Activated CD4-positive, alpha-beta T cell treated with anti-CD3 and anti-CD28 coated beads, Interleukin-2, amount 10 ng/mL, durations not matched to agents 7 days and 5 days (primary cell): ENCODE results near the gene H2BK1. TPM values are rescaled to one million over a fixed set of nuclear protein-coding genes. Genes with fewer than 3 reads are reported as not detected.

Source experiments
- CTCF ChIA-PET: fragments of 350-600 bp; sonication (Branson Sonifier 250); formaldehyde crosslinking; loops from one replicate; lab custom pipeline; 2021; ENCODE audit warnings: antibody characterized with exemption; lab: Charles Lee
- POLR2A ChIA-PET: fragments of 350-600 bp; sonication (Branson Sonifier 250); formaldehyde crosslinking; loops from one replicate; lab custom pipeline; 2021; ENCODE audit warnings: antibody characterized with exemption; lab: Charles Lee
- DNase-seq: peaks from one replicate; pipeline ENCODE4 v3.0.0-alpha.2; 2020
- H3K27ac Mint-ChIP-seq: one replicate; pipeline ENCODE4 v1.8.0; 2021; ENCODE audit warnings: mild to moderate bottlenecking, moderate library complexity, mixed read lengths
- H3K27me3 Mint-ChIP-seq: one replicate; pipeline ENCODE4 v1.8.0; 2021; ENCODE audit warnings: mixed read lengths
- H3K36me3 Mint-ChIP-seq: one replicate; pipeline ENCODE4 v1.8.0; 2021; ENCODE audit warnings: low read depth, mixed read lengths
- H3K4me1 Mint-ChIP-seq: one replicate; pipeline ENCODE4 v1.8.0; 2021; ENCODE audit warnings: mixed read lengths
- H3K4me3 Mint-ChIP-seq: one replicate; pipeline ENCODE4 v1.8.0; 2021; ENCODE audit warnings: mild to moderate bottlenecking, moderate library complexity, mixed read lengths
- H3K9me3 Mint-ChIP-seq: one replicate; pipeline ENCODE4 v1.8.0; 2021; ENCODE audit warnings: mixed read lengths
- total RNA-seq, 2 experiments: library from RNA; stranded (reverse); gene quantifications; one replicate each; pipeline ENCODE4 v1.2.3, GENCODE V29; 2021

H2BK1 gene
- total RNA-seq, 2 experiments from 2014 or later: not detected

DNA sequence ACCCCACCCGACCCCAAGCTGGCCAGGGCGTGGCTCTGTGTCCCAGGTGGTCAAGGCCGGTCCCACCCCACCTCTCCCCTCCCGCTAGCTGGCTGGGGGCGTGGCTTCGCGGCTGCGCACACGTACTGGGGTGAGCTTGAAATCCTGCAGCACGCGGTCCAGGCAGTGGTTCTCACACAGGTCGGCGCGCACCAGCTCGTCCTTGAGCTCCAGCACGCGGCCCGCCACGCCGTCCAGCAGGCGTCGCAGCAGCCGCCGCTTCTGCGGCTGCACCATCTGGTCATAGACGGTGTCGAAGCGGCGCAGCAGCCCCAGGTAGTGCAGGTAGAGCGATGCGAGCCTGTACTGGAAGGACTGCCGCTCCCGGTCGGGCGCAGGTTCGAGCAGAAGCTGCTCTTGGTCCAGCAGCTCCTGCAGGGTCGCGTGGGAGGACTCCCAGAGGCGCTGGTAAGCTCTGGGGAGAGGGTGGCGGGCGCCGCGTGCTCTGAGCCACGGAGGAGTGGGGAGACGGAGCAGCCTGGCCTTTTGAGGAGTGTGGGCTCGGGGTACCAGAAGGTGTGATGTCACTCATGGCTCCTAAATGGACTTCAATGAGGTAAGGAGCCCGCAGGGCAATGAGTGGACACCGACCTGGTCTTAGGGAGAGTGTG, 5.8 kb downstream of the H2BK1 start:
- Mint-ChIP-seq H3K27me3 (peaks cover 23% of the 10 kb centered on the region), H3K4me1 (peaks cover 25% of the 10 kb centered on the region), H3K36me3 (no peaks in the 10 kb centered on the region), H3K9me3 (no peaks in the 10 kb centered on the region), H3K4me3 (no peak overlapping the region), H3K27ac (no peak overlapping the region)
- ChIA-PET CTCF (interaction anchor here (0.7 to 1.3 kb wide), 3 partner anchors 9 to 36 kb away, joined by 3 read pairs; no protein-coding TSS in a partner anchor), POLR2A (no interaction called here)
- no peak for DNase-seq

DNA sequence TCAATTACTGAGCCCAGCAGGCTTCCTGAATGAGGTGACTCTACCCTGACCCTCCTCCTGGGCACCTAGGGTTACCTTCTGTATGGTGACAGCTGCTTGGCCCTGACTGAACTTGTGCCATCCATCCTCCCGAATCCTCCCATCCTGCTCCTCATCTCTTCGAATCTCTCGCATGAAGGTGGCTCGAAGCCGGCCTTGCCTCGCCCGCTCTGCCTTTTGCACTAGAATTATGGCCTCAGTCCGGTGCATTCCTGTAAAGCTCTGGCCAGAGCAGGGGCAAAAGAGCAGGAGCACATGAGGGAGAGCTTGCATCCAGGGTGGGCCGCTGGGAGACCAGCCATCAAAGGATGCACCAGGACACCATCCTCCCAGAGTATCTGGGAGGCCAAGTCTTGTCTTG, 7.5 kb downstream of the H2BK1 start:
- DNase-seq: no peak
- ChIA-PET CTCF (no interaction called here), POLR2A (no interaction called here)
- H3K36me3 Mint-ChIP-seq: no peaks in the 10 kb centered on the region
- H3K27me3 Mint-ChIP-seq: peaks cover 23% of the 10 kb centered on the region
- peaks cover 18% of the 10 kb centered on the region for H3K4me1 Mint-ChIP-seq
- no peak overlapping the region for H3K4me3 Mint-ChIP-seq
- no peak overlapping the region for H3K27ac Mint-ChIP-seq
- H3K9me3 Mint-ChIP-seq: no peaks in the 10 kb centered on the region

DNA sequence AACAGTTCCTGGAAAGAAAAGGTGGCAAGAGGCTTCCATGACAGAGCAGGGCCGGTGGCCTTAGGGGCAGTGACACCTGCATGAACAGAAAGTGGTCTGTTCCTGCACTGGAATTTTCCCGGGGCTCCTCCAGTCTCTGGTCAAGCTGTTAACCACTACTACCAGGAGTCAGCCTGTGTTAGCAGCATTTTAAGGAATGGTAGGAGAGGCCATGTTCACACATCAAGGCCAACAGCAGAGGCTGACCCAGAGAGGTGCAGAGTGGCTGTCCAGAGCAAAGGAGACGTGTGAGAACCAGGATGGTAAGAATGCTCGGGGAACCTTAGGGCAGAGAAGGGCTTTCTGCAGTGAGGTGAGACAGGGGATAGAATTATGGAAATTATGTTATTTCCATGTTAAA, 8.5 kb downstream of the H2BK1 start:
- CTCF ChIA-PET: no interaction called here
- H3K27me3 Mint-ChIP-seq: peaks cover 23% of the 10 kb centered on the region
- no peaks in the 10 kb centered on the region for H3K36me3 Mint-ChIP-seq
- peaks cover 8% of the 10 kb centered on the region for H3K4me1 Mint-ChIP-seq
- POLR2A ChIA-PET: no interaction called here
- no peak for DNase-seq
- H3K9me3 Mint-ChIP-seq: no peaks in the 10 kb centered on the region
- no peak overlapping the region for H3K27ac Mint-ChIP-seq
- H3K4me3 Mint-ChIP-seq: no peak overlapping the region

DNA sequence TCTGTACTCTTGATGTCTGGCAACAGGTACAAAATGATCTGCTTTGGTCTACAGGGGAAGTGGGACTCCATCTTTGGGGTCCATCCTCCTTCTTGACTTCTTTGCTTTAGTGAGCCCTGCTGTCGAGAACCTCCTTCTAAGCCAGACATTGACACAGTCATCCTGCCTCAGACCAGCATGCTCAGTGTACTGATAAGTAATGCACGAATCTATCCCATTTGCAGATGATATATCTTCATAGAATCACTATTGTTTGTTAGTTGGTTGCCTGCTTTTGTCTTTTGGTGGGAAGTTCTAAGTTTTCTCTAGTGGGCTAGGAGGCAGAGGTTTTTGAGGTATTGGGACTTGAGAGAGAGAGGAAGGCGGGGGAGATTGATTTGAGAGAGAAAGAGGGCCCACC, 8.9 kb downstream of the H2BK1 start:
- POLR2A ChIA-PET: no interaction called here
- Mint-ChIP-seq H3K9me3 (no peaks in the 10 kb centered on the region), H3K4me1 (peaks cover 4% of the 10 kb centered on the region), H3K27ac (no peak overlapping the region), H3K4me3 (no peak overlapping the region), H3K27me3 (peaks cover 21% of the 10 kb centered on the region), H3K36me3 (no peaks in the 10 kb centered on the region)
- no peak for DNase-seq
- CTCF ChIA-PET: no interaction called here

DNA sequence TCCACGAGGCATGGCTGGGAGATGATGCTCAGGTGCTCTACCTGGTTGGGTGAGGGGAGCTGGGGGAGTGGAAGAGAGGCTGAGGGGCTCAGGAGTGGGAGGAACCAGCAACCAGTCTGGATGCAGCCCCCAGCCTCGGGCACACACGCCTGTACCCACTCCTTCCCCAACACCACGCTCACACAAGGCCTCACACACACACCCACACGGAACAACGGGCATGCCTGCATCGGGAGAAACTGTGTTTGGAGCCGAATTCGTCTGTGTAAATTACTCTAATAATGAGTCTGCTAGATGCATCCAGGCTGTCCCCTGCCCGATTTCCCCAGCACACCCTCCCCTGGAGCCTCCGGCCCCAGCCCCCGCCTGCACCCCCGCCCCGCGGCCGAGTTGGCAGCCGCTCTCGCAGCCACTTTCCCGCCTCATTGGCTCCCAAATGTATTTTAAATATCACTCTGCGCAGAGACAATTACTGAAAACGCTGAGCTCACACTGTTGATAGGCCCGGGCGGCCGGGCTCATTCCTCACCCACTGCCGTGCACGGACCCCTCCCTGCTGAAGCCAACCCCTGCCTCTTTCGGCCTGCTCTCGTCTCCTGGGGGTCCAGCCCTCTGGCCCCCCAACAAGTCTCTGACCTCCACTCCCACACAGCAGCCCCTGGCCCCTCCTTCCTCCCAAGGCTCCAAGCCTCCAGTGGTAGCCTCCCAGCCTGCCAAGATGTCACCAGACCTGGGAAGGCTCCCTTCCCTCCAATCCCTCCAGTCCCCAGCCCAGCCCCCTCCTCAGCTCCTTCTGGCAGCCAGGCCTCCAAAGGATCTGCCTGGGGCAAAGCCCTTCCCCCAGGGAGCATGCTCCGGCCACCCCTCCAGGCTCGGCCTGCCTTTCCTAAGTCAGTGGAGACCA, 11.1 kb downstream of the H2BK1 start:
- Mint-ChIP-seq H3K4me3 (no peak overlapping the region), H3K27ac (no peak overlapping the region), H3K36me3 (no peaks in the 10 kb centered on the region), H3K9me3 (no peaks in the 10 kb centered on the region), H3K4me1 (peaks cover 3% of the 10 kb centered on the region), H3K27me3 (peaks cover 15% of the 10 kb centered on the region)
- ChIA-PET POLR2A (no interaction called here), CTCF (no interaction called here)
- no peak for DNase-seq

DNA sequence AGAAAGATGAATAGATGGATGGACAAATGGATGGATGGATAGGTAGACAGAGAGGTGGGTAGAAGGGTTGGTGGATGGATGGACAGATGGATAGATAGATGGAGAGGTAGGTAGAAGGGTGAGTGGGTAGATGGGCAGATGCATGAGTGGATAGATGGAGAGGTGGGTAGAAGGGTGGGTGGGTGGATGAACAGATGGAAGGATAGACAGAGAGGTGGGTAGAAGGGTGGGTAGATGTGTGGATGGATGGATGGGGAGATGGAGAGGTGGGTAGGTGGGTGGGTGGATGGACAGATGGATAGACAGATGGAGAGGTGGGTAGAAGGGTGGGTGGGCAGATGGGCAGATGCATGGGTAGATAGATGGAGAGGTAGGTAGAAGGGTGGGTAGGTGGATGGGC, 12.4 kb downstream of the H2BK1 start:
- H3K36me3 Mint-ChIP-seq: no peaks in the 10 kb centered on the region
- no peak for DNase-seq
- CTCF ChIA-PET: no interaction called here
- no peak overlapping the region for H3K27ac Mint-ChIP-seq
- H3K4me3 Mint-ChIP-seq: no peak overlapping the region
- peaks cover 15% of the 10 kb centered on the region for H3K27me3 Mint-ChIP-seq
- peaks cover 5% of the 10 kb centered on the region for H3K4me1 Mint-ChIP-seq
- POLR2A ChIA-PET: no interaction called here
- no peaks in the 10 kb centered on the region for H3K9me3 Mint-ChIP-seq

DNA sequence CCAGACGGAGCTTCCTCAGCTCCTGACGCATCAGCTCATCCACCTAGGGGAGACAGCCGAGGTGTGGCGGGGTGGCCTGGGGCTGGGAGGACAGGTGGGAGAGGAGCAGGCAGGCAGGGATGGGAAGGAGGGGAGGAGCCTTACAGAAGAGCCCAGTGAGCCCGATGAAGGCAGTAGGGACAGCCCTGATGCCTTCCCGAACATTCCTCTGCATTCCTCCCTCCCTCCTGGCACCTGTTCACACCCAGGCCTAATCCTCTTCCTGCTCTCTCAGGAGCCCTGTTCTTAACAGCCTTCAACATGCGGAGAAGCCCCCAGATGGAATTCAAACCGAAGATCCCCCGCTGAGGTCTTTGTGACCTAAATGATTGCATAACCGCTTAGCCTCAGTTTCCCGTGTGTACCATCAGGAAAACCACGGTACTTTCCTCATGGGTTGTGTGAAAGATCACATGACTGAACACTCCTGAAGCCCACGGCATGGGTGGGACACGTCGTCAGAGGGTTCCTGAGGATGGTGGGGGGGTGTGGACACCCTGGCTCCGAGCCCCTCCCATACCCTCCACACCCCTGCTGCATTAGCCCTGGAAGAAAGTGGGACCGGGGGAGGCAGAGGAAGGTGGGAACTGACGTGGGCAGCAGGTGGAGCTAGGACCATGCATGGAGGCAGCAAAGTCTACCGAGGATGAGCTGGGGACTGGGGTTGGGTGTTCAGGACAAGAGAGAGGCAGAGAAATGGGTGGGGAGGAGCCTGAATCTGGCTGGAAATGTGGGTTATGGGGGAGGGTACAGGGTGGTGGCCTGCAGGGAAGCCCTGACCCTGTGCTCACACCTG, 14.5 kb downstream of the H2BK1 start:
- no peak overlapping the region for H3K4me3 Mint-ChIP-seq
- ChIA-PET CTCF (interaction anchor here (0.7 to 1.5 kb wide), 3 partner anchors 9 to 72 kb away, joined by 3 read pairs; no protein-coding TSS in a partner anchor), POLR2A (no interaction called here)
- peaks cover 6% of the 10 kb centered on the region for H3K27me3 Mint-ChIP-seq
- DNase-seq: no peak
- H3K4me1 Mint-ChIP-seq: peaks cover 5% of the 10 kb centered on the region
- no peaks in the 10 kb centered on the region for H3K9me3 Mint-ChIP-seq
- no peaks in the 10 kb centered on the region for H3K36me3 Mint-ChIP-seq
- no peak overlapping the region for H3K27ac Mint-ChIP-seq

DNA sequence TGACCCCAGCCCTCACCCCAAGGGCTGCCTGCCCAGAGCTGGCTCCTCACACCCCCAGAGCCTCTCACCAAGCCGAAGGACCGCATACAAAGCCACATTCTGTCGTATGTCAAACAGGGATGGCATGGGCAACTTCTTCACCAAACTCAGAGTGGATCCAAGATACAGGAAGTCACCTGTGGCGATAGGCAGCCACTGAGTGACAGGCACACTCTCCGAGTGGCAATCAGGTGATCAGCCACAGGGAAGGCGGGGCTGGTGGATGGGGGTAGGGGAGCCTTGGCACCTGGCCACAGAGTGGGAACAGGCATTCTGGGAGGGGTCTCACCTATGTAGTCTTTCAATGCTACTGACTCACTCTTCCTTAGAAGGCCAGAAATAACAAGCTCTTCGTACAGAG, 16.1 kb downstream of the H2BK1 start:
- Mint-ChIP-seq H3K4me3 (no peak overlapping the region), H3K27me3 (peaks cover 11% of the 10 kb centered on the region), H3K9me3 (no peaks in the 10 kb centered on the region), H3K36me3 (no peaks in the 10 kb centered on the region), H3K27ac (no peak overlapping the region), H3K4me1 (peaks cover 5% of the 10 kb centered on the region)
- ChIA-PET POLR2A (no interaction called here), CTCF (interaction anchor here (1.5 kb wide), 1 partner anchor 70 kb away, joined by 3 read pairs; no protein-coding TSS in a partner anchor)
- peak; percentile 11 for DNase-seq

DNA sequence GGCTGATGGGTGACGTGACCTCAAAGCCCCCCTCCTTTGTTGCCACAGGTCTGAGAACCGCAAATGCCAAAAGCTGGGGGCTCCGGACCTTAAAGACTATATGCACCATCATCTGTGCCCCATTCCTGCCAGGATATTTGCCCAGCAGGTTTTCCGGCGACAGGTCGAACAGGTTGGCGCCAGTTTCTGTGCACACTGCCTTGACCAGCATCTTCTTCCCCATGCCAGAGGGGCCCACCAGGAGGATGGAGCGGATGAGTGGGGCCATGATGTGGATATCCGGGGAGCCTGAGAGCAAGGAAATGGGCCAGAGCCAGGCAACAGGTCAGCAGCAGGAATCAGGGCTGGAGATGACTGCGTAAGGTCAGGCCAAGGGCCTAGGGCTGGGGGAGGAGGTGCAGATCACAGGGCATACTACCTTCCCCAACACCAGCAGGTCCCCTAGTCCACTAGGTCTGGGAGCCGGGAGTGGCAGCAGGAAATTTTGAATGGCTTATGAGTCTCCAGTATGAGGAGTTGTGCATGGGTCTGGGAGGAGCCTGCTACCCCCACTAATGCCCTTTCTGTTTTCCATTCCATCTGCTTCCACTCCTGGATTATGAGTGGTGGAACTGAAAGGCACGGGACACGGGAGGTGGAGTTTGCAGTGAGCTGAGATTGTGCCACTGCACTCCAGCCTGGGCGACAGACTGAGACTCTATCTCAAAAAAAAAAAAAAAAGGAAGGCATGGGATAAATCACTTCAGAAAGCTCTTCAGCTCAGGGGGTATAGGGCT, 16.9 kb downstream of the H2BK1 start:
- Mint-ChIP-seq H3K4me1 (peaks cover 5% of the 10 kb centered on the region), H3K4me3 (no peak overlapping the region), H3K27ac (no peak overlapping the region), H3K36me3 (no peaks in the 10 kb centered on the region), H3K9me3 (no peaks in the 10 kb centered on the region), H3K27me3 (peaks cover 15% of the 10 kb centered on the region)
- ChIA-PET POLR2A (no interaction called here), CTCF (no interaction called here)
- DNase-seq: no peak

DNA sequence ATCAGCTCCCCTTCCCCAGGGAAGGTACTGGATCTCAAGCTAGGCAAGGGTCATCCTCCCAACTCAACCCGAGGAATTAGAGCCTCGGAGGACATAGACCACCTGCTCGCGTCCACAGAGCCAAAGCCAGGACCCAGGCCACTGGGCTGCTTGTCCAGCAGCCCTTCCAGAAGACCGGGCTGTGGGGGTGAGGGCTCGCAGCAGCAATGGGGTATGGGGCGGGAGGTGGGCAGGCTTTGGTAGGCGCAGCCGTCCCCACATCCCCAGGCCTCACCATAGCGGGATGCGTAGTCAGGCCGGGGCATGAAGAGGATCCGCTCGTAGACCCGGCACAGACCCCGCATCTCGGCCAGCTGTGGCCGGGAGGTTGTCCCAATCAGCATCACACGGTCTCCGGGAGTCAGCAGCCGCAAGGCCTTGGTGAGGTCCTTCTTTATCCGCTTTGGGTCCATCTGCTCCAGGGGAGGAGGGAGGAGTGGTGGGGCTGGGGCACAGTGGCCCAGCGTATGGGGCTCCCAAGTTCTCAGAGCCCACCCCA, 18.2 kb downstream of the H2BK1 start:
- Mint-ChIP-seq H3K4me3 (no peak overlapping the region), H3K27me3 (peaks cover 15% of the 10 kb centered on the region), H3K27ac (no peak overlapping the region), H3K36me3 (no peaks in the 10 kb centered on the region), H3K9me3 (no peaks in the 10 kb centered on the region), H3K4me1 (peaks cover 5% of the 10 kb centered on the region)
- POLR2A ChIA-PET: no interaction called here
- CTCF ChIA-PET: no interaction called here
- no peak for DNase-seq

DNA sequence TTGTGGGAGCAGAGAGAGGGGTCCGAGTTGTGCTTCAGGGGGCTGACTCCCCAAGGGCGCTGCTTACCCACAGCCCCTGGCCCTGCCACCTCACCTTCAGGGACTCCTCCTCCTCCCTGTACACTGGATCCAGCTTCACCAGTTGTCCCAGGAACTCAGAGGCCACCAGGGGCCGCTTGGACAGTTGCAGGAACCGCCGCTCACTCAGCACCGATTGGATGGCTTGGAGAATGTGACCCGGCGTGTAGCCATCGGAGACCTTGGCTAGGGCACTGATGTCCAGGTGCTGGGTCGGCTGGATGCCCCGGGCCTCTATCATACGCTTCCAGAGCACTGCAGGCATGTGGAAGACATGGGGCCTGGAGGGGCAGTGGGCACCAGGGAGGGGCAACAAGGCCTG, 18.7 kb downstream of the H2BK1 start:
- no peak overlapping the region for H3K27ac Mint-ChIP-seq
- CTCF ChIA-PET: no interaction called here
- peaks cover 5% of the 10 kb centered on the region for H3K4me1 Mint-ChIP-seq

DNA sequence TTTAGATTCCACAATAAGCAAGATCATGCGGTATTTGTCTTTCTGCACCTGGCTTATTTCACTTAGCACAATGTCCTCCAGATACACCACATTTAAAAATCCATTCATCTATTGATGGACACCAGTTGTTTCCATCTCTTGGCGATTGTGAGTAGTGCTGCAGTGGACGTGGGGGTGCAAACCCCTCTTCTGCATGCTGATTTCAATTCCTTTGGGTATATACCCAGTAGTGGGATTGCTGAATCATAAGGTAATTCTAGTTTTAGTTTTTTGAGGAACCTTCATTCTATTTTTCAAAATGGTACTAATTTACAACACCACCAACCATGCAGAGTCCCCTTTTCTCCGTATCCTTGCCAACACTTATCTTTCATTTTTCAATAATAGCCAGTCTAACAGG, 21.2 kb downstream of the H2BK1 start:
- Mint-ChIP-seq H3K9me3 (no peaks in the 10 kb centered on the region), H3K36me3 (no peaks in the 10 kb centered on the region), H3K4me1 (peaks cover under 1% of the 10 kb centered on the region), H3K27me3 (peaks cover 9% of the 10 kb centered on the region), H3K4me3 (no peak overlapping the region), H3K27ac (no peak overlapping the region)
- no peak for DNase-seq
- CTCF ChIA-PET: no interaction called here
- POLR2A ChIA-PET: no interaction called here

More for the DNA sequence above, 18.7 kb downstream of the H2BK1 start:
- Mint-ChIP-seq H3K36me3 (no peaks in the 10 kb centered on the region), H3K27me3 (peaks cover 15% of the 10 kb centered on the region), H3K9me3 (no peaks in the 10 kb centered on the region), H3K4me3 (no peak overlapping the region)
- no peak for DNase-seq
- POLR2A ChIA-PET: no interaction called here
